Body of pancreas (tissue), 4 donors: ENCODE measurements around the gene AGO3.

Experiments used
- POLR2A ChIP-seq, 3 donors: fragments of 450-650 bp; IDR thresholded peaks; one replicate each; pipeline ENCODE4 v1.6.1; 2016; ENCODE audit warnings: antibody characterized with exemption in 3 of 3, mild to moderate bottlenecking in 2 of 3
- TF ChIP-seq, protein P1 (sequence below), 7 experiments: fragments of 450-650 bp in 4 of 7; fragments of 200-600 bp in 3 of 7; sonication (generic) in 3 of 7; IDR thresholded peaks; one replicate each; pipeline ENCODE4 v1.5.1; 2016 to 2019; ENCODE audit warnings: antibody characterized with exemption in 7 of 7

DNA sequence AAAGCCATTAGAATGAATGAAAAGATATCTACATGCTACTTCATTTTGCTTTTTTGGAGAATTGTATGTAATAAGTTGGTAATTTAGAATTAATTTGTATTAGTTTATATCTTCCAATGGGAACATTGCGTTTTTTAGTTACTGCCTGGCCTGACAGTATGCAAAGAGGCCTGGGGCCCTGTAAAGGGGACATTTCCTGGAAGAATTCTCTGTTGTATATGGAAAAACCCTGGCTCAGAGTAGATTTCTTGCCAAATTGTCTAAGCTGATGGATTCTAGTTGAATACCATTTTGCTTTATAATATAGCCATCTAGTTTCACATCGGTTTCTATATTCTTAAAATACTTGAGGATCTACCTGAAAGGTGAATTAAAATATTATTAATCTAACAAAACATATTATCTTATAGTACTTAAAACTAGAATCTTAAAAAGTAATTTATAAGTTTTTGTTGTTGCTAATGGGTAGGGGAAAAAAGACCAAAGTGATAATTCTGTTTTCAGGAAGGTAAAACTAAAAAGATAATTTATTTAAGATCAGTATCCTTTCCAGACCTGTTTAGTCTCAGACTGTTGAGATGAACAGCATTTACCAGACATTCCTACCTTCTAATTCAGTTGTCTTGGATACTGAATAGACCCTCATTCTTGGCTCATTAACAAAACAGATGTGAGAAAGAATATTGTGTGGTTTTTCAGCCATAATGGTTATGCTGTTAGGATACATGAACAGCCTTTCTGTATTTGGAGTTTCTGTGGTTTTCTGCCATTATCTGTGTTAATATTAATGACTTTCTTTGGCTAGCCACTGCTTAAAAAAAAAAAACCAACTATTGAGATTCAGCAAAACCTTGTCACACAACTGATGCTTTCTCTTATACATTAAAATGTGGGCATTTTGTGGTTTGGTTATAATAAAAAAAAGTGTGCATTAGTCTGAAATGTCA is 4.8 kb downstream of the AGO3 start:
- TF ChIP-seq, protein P1, sequence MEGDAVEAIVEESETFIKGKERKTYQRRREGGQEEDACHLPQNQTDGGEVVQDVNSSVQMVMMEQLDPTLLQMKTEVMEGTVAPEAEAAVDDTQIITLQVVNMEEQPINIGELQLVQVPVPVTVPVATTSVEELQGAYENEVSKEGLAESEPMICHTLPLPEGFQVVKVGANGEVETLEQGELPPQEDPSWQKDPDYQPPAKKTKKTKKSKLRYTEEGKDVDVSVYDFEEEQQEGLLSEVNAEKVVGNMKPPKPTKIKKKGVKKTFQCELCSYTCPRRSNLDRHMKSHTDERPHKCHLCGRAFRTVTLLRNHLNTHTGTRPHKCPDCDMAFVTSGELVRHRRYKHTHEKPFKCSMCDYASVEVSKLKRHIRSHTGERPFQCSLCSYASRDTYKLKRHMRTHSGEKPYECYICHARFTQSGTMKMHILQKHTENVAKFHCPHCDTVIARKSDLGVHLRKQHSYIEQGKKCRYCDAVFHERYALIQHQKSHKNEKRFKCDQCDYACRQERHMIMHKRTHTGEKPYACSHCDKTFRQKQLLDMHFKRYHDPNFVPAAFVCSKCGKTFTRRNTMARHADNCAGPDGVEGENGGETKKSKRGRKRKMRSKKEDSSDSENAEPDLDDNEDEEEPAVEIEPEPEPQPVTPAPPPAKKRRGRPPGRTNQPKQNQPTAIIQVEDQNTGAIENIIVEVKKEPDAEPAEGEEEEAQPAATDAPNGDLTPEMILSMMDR (IDR thresholded peaks at IDR 0.05): no peak
- TF ChIP-seq POLR2A (IDR thresholded peaks at IDR 0.05): no peak
